Activated gamma-delta T cell treated with anti-CD3 and anti-CD28 coated beads, Interleukin-2, amount 50 U/mL, for 16 hours (primary cell): ENCODE data around the gene HOXB3.

Experiments
- DNase-seq: peaks from one replicate; pipeline ENCODE4 v3.0.0-alpha.2; 2020; ENCODE audit warnings: low read depth

Gene HOXB3

GRCh38 chr17:48586355-48587258, 3.4 kb downstream of the HOXB3 start:
- no peak for DNase-seq

- no peak for DNase-seq
Measured at GRCh38 chr17:48584223-48584741, 5.8 kb downstream of the HOXB3 start.

DNA sequence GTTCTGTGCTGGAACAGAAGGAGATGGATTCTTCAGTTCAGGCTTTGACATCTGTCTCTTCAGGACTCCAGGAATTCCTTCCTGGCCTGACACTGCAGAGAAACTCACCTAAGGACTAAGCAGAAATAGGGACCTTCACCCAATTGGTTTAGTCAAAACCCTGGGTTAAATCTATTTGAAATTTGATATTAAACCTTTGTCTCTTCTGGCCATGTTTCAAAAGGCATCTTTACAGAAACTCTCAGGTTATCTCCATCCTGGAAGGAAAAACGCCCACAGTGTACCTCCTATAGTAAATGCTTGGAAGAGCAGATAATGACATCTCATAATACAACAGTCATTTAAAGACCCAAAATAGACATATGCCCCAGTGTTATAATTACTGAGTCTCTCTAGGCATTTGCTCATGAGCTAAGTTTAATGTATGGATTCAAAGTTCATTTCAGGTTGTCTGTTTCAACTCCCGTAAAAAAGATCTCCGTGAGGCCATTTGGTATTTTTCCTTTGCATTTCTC, 6.3 kb downstream of the HOXB3 start:
- DNase-seq = no peak

GRCh38 chr17:48582750-48583069, 7.3 kb downstream of the HOXB3 start:
- DNase-seq = no peak

- DNase-seq = no peak
Measured at GRCh38 chr17:48579760-48580554, 10.1 kb downstream of the HOXB3 start.

DNA sequence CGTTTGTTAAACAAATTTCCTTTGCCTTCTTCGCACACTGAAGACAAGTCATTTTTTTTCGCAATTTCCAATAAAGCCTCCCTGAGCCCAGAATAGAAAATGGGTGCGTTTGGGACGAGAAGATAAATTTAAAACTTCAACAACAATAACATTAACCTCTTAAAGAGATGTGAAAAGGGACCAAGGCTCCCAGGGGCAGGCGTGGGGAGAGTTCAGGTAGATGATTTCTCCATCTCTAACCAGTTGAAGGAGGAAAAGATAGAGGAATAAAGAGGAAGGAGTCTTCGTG, 10.6 kb downstream of the HOXB3 start:
- no peak for DNase-seq

DNA sequence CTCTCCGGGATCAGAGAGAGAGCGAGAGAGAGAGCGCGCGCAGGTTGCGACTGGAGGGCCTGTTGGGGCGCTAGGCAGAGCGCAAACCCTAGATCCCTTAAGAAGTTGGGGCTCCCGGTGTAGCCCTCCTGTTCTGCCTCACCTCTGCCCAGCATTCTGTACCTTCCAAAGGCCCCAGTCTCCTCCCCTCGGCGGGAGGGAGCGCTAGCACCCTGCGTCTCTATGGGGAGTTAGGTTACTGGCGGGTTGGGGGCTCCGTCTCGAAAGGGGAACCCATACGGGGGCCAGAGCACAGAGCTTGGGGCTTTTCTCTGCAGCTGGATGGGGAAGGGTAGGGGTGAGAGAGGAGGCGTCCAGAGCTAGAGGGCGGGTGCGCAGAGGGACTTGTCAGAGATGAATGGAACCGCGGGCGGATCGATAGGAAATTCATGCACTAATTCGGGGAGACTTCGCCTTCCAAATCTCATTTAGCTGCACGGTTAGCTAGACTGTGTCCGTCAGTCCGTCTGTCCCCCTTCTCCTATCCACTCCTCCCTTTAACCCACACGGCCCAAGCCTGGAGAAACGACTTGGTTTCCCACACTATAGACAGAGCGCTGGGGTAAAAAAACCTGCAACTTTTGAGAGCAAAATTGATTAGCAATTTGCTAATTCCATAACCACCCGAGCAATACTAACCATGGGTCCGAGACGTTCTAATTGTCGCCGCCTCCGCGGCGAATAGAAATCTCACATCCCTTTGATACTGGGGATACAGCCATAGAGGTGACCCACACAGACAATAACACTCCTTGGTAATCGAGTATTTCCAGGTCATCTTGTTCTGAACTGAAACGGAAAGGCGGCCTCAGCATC, 11.2 kb downstream of the HOXB3 start:
- DNase-seq = no peak

DNA sequence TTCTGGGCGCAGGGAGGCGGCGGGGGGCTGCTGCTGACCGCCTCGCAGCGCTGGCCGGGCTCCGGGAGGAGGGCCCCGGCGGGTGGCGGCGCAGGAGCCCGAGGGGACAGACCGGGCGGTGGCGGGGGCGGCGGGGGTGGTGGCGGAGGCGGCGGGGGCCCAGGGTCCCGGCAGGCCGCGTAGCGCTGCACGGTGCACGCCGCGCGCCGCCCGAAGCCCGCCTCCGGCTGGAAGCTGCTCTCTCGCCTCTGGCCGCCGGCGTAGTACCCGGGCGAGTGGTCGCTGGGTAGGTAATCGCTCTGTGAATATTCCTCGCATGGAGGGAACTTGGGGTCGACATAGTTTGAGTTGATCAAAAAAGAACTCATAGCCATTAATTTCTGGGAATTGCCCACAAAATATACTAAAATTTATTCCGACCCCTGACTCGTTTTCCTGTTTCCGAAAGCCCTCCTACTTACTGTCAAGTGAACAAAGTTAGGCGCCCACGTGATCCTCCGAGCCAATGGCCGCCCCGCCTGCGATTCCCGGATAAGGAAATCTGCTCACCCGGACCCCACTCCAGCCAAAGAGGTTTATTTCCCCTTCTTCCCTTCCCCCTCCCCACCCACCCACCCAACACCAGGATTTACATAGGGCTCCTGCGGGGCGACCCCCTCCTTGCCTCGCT, 12.0 kb downstream of the HOXB3 start, which contains the start of gene HOXB4:
HOXB4 (minus strand) TSS at position 405 of the 670 bp plus-strand sequence; CDS start at position 374, 31 bp downstream.
- peak; percentile 29 for DNase-seq

DNA sequence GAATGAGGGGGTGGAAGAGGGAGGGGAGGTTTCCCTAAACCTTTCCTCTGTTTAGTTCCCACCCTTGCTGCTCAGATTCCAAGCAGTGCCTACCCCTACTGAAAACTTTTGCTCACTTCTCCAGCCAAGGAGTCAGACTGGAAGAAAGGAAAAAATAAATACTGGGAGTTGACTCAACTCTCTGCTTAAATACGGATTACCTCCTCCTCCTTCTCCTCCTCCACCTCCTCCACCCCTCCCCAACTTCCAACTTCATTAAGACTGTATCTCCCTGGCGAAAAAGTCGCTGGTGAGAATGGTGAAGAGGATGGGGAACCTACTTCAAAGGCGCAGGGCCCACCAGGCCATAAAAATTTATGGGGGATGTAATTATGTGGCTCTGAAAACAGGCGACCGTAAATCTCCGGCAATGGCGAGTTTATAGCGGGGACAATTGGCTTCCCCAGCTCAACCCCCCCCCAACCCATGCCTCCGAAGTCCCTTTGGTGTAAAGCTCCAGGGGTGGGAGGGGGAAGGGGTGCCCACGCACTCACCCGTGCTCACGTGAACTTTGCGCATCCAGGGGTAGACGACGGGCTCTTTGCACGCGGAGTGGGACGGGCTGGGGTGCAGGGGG, 12.6 kb downstream of the HOXB3 start:
- no peak for DNase-seq

DNA sequence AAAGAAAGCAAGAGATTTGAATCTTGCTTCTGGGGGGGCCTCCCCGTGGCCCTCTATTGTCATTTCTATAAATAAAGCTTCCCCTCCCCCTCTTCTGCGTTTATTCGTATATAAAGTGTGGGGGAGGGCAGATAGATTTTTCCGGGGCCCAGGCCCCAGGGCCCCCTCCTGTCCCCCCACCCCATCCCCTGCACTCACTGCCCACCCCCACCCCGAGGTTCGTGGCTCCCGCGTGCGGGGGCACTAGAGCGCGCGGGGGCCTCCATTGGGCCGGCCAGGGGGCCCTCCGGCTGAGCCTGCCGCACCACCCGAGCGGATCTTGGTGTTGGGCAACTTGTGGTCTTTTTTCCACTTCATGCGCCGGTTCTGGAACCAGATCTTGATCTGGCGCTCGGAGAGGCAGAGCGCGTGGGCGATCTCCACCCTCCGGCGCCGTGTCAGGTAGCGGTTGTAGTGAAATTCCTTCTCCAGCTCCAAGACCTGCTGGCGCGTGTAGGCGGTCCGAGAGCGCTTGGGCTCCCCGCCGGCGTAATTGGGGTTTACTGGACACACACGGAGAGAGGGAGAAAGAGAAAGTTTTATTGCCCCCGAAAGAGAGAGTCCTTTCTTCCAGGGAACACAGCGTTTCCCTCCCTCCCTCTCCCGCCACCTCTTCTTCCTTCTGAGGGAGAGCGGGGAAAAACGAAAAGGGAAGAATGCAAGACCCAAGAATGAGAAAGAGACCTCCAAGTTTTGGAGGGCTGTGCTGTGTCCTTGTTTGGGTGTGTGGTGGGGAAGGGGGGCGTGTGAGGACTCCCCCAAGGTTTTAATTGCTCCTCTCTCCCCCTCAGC, 13.3 kb downstream of the HOXB3 start:
- no peak for DNase-seq

DNA sequence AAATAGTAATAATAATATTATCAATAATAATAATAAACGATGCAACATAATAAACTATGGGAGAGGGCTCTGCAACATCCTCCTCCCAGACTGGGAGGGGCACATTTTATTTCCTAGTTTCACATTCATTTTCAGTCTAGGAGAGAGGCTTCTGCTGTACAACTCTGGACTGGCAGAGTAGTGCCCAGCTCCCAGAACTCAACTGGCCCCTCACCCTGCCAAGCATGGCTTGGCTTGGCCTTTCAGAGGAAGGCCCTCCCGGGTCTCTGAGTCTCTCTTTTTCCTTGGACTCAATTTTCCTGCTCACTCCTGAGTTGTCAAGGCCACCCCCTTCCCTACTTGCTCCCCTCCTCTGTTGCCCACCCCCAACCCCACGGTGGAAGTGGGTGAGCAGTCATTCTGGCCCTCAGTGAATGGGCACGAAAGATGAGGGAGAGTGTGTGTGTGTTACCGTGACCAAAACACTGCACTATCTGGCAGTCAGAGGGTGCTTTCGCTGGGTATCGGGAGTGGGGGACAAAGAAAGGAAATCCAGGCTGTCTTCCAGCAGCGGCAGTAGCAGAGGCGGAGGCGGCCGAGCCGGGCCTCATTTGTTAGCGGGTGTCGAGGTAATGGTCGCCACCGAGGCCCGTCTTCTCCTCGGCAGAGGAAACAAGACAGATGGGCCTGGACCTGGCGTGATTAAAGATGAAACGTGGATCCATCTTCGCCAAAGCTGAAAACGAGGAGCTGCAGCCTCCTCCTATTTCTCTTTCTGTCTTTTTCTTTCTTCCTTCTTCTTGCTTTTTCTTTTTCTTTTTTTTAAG, 14.2 kb downstream of the HOXB3 start:
- DNase-seq = no peak

GRCh38 chr17:48575066-48575582, 14.9 kb downstream of the HOXB3 start:
- DNase-seq = no peak

GRCh38 chr17:48574505-48575065, 15.5 kb downstream of the HOXB3 start:
- DNase-seq = no peak

GRCh38 chr17:48571826-48572417, 18.1 kb downstream of the HOXB3 start:
- DNase-seq = no peak

DNA sequence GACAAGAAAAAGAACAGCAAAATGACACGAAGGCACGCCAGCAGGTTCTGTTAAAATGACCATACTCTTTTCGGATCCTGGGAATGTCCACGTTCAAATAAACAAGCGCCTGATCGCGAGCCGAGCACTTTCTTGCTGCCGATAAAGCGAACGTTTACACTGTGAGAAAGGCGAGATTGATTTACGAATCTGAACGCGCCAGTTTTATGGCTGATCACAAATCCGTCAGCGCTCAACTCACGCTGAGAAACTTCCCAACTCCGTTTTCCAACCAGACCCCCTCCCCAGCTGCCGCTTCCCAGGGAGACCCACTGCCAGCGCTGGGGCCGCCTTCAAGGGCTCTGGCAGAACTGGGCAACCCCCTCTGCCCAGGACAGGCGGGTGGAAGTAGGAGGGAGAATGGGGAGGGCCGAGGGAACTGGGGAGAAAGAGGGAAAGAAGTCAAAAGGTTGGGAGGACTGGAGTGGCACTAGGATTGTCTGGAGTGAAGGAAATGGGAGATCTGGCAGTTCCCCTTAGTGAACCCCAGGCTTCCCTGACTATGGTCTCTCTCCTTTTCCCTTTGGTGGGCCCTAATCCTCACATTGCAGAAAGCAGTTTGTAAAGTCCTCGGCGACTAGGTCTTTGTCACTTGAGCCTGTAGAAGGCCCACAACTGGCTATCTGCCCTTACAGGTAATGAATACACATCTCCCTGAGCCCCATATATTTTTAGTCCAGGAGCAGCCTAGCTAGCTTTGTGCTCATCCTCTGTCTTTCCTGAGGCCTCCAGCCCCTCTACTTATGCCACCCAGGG, 18.8 kb downstream of the HOXB3 start:
- no peak for DNase-seq

DNA sequence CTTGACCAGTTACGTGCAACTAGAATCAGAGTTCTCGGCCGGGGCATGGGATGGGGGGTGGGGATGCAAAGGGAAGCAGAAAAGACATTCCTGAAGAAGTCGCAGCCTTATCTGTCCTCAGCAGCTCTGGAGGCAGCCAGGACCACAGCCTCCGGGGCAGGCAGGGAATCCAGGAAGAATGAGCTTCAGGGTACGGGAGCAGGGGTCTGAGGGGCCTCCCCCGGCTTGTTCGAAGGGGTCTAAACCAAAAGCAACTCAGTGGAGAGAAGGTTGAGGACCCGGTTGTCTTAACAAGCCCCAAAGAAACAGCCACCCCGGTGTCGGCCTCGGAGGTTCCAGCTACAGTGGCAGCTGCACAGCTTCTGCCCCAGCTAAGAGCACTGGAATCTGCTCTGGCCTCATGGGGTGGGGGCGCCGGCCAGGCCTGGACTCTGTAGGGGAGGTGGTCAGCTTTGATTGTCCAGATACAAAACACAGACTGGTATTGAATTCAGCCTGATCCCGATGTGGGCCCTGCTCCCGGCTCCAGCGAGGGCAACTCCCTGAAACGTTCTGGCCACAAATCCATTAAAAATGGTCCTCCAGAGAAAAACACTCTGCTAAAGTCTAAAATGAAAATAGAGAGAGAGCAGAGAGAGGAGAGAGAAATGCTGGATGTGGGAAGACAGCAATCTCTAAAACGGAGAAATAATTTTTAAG, 19.6 kb downstream of the HOXB3 start:
- no peak for DNase-seq
